ENCODE measurements around the gene KLHL29.

GRCh38 chr2:23696752-23697045, 311.7 kb downstream of the KLHL29 start:
- TF ChIP-seq CTCF (IDR thresholded peaks at IDR 0.05; ENCODE audit: borderline replicate concordance, extremely low read depth, low read length, poor library complexity, severe bottlenecking) (no peak), EZH2 (IDR thresholded peaks at IDR 0.05; ENCODE audit: borderline replicate concordance, low read depth, low read length, severe bottlenecking) (no peak)

All from DND-41 (cell line).